Measurements from ENCODE around the gene APOC1. TPM values are rescaled to one million over a fixed set of nuclear protein-coding genes. Genes with fewer than 3 reads are reported as not detected.

The APOC1 gene
- total RNA-seq, 1 donor from 2014 or later, result 7.3 TPM

GRCh38 chr19:44949550-44949949, 35.1 kb downstream of the APOC1 start:
- no peak for DNase-seq (ENCODE audit: low spot score)
- intact Hi-C loops (cut with DNase I), result no loop called here

DNA sequence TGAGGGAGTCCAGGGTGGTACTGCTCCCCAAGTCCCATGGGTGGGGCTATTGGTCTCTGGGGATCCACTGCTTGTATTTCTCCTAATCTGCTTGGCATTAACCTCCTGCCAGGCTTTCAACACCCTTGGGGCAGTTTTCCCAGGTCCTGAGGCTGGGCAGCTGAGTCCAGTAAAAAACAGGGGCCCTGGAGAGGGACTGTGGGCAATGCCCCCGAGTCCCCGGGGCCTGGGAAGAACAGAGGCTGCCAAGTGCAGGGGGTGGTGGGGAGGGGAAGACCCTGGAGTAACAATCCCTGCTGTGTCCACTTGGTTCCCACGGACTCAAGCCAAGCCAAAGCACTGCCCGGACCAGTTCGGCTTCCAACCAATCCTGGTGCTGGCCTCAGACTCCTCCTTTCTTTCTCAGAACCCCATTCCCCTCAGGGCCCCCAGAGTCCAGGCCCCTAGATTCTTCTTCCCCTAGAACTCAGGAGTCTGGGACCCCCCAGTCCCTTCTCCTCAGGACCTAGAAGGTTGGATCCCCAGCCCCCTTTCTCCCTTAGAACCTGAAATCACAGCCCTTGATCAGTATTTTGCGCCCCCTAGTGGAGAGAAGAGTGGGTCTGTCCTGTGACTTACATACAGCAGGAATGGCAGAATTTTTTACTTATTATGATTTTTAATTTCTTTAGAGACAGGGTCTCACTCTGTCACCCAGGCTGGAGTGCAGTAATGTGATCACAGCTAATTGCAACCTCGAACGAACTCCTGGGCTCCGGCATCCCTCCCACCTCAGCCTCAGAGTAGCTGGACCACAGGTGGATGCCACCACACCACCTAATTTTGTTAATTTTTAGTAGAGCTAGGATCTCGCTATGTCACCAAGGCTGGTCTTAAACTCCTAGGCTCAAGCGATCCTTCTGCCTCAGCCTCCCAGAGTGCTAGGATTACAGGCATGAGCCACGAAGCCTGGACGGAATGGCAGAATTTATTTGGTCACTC, 37.1 kb downstream of the APOC1 start:
- intact Hi-C loops (cut with DNase I), result loop anchor here (10.0 kb wide), 1 partner anchor 167 kb away; no protein-coding TSS in a partner anchor
- DNase-seq (ENCODE audit: low spot score), result no peak

DNA sequence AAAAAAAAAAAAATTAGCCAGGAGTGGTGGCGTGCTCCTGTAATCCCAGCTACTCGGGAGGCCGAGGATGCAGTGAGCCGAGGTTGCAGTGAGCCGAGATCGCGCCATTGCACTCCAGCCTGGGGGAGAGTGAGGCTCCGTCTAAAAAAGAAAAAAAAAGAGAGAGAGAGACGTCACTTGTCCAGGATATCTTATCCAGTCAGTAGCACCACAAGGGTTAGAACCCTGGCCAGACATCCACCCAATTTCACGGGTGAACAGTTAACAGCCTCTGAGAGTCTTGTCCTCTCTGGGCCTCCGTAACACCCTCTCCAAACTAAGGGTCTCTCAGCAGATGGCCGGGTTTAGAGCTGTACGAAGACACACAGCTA, 39.9 kb downstream of the APOC1 start:
- DNase-seq (ENCODE audit: low spot score), result no peak
- intact Hi-C loops (cut with DNase I), result loop anchor here (1.0 to 10.0 kb wide), 2 partner anchors 50 to 169 kb away; no protein-coding TSS in a partner anchor

DNA sequence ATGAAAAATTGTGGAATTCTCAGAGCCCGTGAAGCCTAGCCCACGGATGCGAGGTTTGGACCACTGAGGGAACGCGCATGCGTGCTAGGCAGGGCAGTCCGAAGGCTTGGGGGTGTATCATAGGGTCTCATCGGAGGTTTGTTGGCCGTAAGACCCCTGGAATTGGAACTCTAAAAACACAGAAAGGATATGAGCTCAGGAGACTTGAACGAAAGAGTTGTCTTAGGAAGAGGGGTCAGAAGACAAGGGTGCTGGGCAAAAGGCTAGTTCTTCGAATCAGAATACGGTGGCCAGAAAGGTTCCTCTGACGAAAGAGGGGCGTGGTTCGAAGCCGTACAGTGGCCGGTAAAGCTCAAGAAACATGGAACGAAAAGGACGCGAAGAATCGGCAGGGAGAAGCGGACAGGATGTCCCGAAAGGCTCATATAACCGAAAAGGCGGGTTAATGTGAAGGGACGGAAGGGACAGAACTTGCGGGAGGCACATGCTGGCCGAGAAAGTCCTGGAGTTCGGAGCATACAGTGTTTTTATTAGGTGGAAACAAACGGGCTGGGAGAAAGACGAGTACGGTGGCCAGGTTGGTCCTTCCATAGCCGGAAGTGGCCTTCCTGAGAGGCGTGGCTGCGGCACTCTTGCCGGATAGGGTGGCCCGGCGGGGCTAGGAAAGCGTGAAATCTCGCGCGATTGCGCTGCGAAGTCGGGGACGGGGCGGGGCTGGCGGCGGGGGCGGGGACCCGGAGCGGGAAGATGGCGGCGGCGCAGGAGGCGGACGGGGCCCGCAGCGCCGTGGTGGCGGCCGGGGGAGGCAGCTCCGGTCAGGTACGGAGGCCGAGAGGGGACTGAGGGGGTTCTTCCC, 40.5 kb downstream of the APOC1 start, which contains the start of gene CLPTM1:
Gene CLPTM1, plus strand, starts transcription at position 732 of the 856 bp plus-strand sequence. Its CDS starts 16 bp downstream, at position 748.
- intact Hi-C loops (cut with DNase I), result loop anchor here (1.0 to 10.0 kb wide), 3 partner anchors 51 to 170 kb away; no protein-coding TSS in a partner anchor
- DNase-seq (ENCODE audit: low spot score), result peak; percentile 98

DNA sequence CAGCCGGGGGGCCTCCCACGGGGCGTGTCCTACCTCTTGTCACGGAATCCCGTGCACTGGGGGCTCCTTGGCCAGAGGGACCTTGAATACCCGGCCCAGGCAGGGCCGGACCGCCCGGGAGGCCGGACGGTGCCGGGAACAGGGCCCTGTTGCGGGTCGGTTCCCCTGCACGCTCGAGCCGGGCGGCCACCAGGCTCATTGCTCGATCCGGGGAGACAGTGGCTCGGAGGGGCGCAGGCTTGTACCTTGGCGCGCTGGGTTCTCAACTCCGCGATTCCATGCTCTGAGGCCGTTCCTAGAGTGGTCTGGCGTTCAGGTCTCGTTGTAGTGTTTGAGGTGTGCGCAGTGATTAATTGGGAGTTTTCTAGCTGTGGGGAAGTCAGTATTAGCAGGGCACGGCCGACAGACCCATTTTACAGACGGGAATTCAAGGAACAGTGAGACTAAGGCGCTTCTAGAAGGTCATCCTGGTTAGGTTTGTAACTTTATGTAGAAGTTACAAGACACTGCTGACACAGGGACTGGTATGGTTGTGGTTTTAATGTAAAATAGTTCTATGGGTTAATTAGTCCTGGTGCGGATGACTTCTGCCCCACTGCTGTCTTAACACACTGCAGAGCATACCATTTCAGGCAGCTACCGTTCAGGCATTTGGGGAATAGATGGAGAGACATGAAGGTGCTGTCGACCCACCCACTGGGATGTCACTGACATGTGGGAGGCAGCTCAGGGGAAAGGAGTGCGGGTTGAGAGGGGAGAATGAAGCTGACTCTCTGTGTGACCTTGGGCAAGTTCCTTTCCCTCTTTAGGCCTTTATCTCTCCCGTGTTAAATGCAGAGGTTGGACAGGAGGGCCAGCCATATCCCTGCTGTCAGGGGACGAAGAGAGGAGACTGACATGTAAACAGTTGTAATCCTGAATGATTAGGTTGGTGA, 41.4 kb downstream of the APOC1 start:
- intact Hi-C loops (cut with DNase I), result loop anchor here (1.0 to 10.0 kb wide), 2 partner anchors 65 to 171 kb away; no protein-coding TSS in a partner anchor
- DNase-seq (ENCODE audit: low spot score), result no peak

- no peak for DNase-seq (ENCODE audit: low spot score)
Observed at GRCh38 chr19:44957526-44957925, 43.1 kb downstream of the APOC1 start.

DNA sequence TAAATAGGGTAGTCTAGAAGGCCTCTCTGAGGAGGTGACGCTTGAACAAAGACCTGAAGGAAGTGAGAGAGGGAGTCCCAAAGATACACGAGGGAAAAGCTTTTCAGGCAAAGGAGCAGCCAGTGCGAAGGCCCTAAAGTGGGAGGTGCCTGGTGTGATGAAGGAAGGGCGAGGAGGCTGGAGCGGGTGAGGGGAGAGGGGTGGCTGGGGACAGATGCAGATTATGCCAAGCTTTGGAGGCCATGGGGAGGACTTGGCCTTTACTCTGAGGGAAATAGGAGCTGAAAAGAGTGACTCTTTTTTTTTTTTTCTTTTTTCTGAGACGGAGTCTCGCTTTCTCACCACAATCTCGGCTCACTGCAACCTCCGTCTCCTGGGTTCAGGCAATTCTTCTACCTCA, 43.7 kb downstream of the APOC1 start:
- intact Hi-C loops (cut with DNase I), result loop anchor here (10.0 kb wide), 1 partner anchor 173 kb away; no protein-coding TSS in a partner anchor

More at GRCh38 chr19:44957526-44957925, 43.1 kb downstream of the APOC1 start:
- intact Hi-C loops (cut with DNase I), result loop anchor here (10.0 kb wide), 1 partner anchor 173 kb away; no protein-coding TSS in a partner anchor

DNA sequence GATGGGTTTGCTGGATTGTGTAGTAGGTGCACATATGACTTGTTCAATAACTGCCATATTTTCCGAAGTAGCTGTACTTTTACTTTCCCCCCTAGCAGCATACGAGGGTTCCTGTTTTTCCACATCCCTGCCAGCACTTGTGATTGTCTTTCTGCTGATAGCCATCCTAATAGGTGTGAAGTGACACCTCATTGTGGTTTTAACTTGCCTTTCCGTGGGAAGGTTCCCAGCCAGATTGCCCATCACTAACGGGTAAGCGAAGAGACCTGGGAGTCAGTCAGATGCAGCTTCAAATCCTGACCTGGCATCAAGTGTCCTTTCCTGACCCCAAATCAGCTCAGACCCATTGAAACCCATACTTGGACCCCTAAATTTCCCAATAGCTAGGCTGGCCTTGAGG, 45.3 kb downstream of the APOC1 start:
- no peak for DNase-seq (ENCODE audit: low spot score)
- intact Hi-C loops (cut with DNase I), result loop anchor here (10.0 kb wide), 1 partner anchor 175 kb away; no protein-coding TSS in a partner anchor

More for the DNA sequence above, 43.7 kb downstream of the APOC1 start:
- DNase-seq (ENCODE audit: low spot score), result no peak

- intact Hi-C loops (cut with DNase I), result no loop called here
- DNase-seq (ENCODE audit: low spot score), result no peak
Observed at GRCh38 chr19:44960906-44961728, 46.7 kb downstream of the APOC1 start.

- no peak for DNase-seq (ENCODE audit: low spot score)
- intact Hi-C loops (cut with DNase I), result no loop called here
Observed at GRCh38 chr19:44961821-44962220, 47.4 kb downstream of the APOC1 start.

DNA sequence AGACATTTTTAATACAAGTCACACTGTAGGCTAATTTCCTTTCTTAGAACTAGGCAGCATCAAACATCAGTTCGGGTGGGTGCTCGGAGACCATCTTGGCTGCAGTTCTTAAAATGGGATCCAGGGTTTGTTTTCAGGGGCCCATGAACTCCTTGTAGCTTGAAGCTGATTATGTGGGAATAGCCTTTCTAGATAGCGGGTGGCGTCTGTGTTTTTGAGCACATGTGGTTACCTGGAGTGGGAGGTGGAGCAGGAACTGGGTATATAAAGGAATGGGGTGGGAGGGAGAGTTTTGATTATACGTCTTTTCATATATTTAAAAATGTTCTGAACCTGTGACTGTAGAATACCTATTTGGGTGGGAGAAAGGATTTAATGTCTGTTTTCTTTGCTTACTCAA, 53.7 kb downstream of the APOC1 start:
- DNase-seq (ENCODE audit: low spot score), result no peak
- intact Hi-C loops (cut with DNase I), result no loop called here

DNA sequence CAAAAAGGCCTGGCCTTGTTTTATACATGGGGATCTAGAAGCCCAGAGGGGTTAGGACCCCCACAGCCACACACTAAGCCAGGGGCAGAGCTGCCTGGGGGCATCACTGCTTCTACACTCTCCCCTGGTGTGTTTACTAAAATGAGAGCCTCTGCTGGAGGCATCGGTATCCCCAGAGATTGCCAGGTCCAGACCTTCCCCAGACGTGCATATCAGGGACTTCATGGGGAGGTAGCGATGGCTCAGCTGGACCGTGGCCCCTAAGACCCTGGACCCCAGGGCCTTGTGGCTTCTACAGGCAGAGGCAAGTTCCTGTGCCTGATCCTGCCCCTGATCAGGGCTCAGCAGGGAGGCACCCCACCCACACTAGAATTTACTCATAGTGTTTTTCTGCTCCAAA, 54.3 kb downstream of the APOC1 start:
- no peak for DNase-seq (ENCODE audit: low spot score)
- intact Hi-C loops (cut with DNase I), result no loop called here

Other genes starting within 250 kb of the APOC1 start
- 7.6 TPM for gene CEACAM19, start 243.1 kb upstream of the APOC1 start, total RNA-seq
- gene CEACAM16, start 215.5 kb upstream of the APOC1 start, total RNA-seq, result not detected
- 41.5 TPM for gene BCL3, start 165.9 kb upstream of the APOC1 start, total RNA-seq
- gene CBLC, start 136.7 kb upstream of the APOC1 start, total RNA-seq, result not detected
- 86.8 TPM for gene BCAM, start 105.5 kb upstream of the APOC1 start, total RNA-seq
- 60.0 TPM for gene NECTIN2, start 68.3 kb upstream of the APOC1 start, total RNA-seq
- 43.0 TPM for gene TOMM40, start 23.4 kb upstream of the APOC1 start, total RNA-seq
- 26.6 TPM for gene APOE, start 8.8 kb upstream of the APOC1 start, total RNA-seq
- gene APOC4, start 27.6 kb downstream of the APOC1 start, total RNA-seq, result not detected
- gene APOC2, start 31.4 kb downstream of the APOC1 start, total RNA-seq, result not detected
- 87.4 TPM for gene CLPTM1, start 40.8 kb downstream of the APOC1 start, total RNA-seq
- gene RELB, start 86.9 kb downstream of the APOC1 start, total RNA-seq, result 9.0 TPM
- 45.6 TPM for gene CLASRP, start 124.4 kb downstream of the APOC1 start, total RNA-seq
- gene ZNF296, start 161.9 kb downstream of the APOC1 start, total RNA-seq, result 0.13 TPM
- gene GEMIN7, start 164.7 kb downstream of the APOC1 start, total RNA-seq, result 10.7 TPM
- 18.6 TPM for gene PPP1R37, start 178.6 kb downstream of the APOC1 start, total RNA-seq
- gene NKPD1, start 246.4 kb downstream of the APOC1 start, total RNA-seq, result not detected

Measured in cardiac septum (tissue), 1 donor.